Posterior cingulate gyrus (tissue), 11 donors: Measurements from ENCODE around the gene FADS6.

Source experiments
- DNase-seq, 10 donors: peaks; one replicate each; pipeline versions ENCODE4 v3.0.0 to v3.0.0-alpha.2; 2020 to 2021; ENCODE audit warnings: mixed read lengths in 3 of 10
- intact Hi-C: fragments of 100-400 bp; cut with DNase I; formaldehyde crosslinking; loops from one replicate; pipeline ENCODE4 v1.15.1; 2023

Gene FADS6, protein sequence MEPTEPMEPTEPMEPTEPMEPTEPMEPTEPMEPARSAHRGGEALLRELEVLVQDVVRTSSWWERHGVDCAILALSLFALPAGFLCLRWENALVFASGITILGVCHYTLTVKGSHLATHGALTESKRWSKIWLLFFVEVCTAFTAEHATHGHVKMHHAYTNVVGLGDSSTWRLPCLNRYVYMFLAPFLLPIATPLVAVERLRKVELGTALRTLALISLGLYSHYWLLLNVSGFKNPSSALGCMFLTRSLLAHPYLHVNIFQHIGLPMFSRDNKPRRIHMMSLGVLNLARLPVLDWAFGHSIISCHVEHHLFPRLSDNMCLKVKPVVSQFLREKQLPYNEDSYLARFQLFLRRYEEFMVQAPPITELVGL

DNA sequence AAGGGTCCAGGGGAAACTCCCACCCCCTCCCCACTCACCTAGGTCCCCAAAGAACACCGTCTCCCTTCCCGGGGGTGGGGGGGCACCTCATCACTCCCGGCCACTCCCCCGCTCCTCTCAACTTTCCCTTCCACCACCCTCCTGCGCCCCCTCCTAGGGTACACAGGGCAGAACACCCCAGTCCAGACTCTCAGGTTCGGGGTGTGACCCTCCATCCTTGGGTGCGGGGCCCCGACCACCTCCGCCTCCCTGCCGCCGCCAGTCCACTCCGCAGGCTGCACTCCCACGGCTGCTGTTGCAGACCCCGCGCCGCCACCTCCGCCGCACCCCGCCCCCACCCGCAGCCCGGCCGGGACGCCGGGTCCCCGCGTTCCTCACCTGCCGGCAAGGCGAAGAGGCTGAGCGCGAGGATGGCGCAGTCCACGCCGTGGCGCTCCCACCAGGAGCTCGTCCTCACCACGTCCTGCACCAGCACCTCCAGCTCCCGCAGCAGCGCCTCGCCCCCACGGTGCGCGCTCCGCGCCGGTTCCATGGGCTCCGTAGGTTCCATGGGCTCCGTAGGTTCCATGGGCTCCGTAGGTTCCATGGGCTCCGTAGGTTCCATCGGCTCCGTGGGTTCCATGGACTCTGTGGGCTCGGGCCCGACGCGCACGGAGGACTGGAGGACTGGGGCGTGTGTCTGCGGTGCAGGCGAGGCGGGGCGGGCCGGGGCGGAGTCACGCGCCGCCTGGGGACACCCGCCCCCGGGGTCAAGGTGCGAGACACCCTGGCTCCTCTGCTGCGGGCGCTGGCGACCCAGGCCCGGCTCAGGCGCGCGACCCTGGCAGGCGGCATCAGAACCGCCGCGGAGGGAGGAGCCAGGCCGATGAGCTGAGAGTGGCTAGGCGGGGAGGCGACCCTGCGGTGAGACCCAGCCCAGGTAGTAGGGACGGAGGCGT, at the start of gene FADS6:
TSS of gene FADS6 (minus strand) at position 660 of the 938 bp plus-strand sequence. CDS start at position 622, 38 bp downstream.
- intact Hi-C loops: no loop called here
- DNase-seq: peak in 5 of 10 donors; percentile 21 to 89 (median 27)

DNA sequence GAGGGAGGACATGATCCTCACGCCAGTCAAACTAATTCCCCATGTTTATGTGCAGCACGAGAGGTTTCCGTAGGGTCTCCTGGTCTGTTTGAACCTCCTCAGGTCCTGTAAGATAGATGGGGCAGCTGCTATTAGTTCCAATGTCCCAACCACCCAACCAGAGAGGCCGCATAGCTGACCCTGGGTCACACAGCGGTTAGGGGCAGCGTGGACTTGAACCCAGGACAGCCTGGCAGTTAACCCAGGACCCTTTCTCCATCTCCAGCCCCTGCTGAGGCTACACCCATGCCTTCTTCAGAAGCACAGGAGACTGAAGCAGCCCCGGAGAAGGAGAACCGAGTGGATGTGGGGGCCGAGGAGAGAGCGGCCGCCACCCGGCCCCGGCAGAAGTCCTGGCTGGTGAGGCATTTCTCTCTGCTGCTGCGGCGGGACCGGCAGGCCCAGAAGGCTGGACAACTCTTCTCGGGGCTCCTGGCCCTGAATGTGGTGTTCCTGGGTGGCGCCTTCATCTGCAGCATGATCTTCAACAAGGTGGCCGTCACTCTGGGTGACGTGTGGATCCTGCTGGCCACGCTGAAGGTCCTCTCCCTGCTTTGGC, 47.8 kb upstream of the FADS6 start:
- DNase-seq: no peak
- intact Hi-C loops: no loop called here

DNA sequence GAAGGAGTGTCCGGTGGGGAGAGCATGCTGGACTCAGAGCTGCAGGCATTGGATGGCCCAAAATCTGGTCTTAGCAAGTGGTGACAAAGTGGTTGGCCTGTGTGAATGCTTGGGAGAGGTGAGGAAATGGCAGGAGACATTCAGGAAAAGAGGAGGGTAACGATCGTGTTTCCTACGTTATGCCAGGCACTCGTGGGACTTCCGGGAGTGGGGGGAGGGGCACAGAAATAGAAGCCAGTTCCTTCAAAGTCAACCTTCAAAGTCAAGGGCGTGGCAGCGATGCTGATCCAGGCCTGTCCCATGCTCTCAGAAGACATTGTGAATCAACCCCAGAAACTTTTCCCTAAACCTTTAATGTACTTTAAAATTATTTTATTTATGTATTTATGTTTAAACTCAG, 46.1 kb upstream of the FADS6 start:
- intact Hi-C loops: no loop called here
- no peak for DNase-seq

DNA sequence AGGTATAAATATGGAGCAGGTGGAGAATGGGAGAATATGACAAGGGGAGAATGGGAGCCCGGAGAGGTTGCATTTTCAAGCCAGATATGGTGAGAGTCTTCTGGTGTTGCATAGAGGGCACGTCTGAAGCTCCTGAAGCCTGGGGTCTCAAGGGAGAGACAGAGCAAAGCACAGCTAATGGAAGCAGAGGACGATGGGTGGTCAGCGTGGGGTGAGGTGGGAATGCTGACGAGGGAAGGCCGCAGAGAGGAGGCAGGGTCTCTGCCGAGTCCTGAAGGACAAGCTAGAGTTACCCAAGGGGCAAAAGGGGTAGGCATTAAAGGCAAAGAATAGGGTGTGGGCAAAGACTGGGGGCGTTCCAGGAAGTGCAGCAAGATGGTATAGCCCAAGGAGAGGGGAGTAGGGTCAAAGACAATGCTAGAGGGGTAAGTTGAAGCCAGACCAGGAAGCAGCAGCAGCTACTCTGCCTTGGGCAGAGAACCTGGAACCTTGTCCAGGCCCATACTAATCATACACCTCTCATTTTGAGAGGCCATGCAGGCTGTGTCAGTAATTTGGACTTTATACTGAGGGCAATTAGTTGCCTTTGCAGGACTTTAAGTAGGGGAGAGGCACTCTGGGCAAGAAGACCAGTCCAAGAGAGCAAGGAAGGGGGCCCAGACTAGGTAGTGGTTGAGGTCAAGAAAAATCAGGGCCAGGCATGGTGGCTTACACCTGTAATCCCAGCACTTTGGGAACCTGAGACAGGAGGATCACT, 44.9 kb upstream of the FADS6 start:
- intact Hi-C loops: no loop called here
- DNase-seq: no peak

DNA sequence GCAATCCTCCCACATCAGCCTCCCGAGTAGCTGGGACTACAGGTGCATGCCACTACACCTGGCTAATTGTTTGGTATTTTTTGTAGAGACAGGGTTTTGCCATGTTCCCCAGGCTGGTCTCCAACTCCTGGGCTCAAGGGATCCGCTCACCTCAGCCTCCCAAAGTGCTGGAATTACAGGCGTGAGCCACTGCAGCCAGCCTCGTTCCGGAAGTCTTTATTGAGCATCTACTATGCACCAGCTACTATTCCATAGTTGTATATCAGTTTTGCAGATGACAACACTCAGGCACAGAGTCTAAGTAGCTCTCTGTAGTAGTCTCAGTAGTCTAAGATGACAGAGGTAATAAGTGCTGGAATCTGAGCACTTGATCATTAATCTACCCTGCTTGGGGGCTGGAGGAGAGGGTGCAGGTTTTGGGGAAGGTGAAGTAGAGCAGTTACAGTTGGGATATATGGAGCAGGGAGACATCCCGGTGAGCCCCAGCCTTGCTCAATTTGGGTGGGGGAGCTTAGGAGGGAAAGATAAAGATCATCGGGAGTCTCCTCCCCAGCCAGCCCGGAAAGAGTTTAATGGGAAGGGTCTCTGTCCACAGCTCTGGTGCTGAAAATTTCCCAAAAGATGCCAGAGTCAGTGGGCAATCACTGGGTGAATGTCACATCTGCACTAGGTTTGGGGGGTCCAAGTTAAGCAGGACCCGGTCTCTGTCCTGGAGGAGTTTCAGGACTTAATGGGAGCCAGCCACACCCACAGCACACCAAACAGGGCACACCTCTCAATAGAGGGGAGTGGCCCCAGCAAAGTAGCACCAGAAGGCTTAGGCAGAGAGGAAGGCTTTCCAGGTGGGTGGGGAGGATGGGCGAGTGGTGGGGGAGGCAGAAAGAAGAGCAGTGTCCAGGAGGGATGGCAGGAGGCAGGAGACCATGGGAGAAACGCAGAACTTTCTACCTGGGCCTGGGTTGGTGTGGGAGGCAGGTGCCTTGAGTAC, 43.9 kb upstream of the FADS6 start:
- intact Hi-C loops: no loop called here
- DNase-seq: no peak

DNA sequence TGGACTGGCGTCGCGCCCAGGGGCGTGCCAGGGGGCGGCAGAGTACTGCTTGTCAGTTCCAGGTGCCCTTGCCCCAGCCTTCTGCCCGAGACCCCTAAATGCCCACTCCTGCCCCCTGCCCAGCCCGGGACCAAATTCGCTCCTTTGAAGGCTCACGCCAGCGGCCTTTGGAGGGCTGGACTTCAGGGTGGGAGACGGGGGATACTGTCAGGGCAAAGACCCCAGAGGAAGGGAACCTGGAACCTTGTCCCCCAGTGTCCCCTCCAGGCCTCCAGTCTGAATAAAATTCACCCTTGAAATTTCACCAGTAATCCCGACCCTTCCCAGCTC, 43.0 kb upstream of the FADS6 start:
- intact Hi-C loops: no loop called here
- DNase-seq: no peak

DNA sequence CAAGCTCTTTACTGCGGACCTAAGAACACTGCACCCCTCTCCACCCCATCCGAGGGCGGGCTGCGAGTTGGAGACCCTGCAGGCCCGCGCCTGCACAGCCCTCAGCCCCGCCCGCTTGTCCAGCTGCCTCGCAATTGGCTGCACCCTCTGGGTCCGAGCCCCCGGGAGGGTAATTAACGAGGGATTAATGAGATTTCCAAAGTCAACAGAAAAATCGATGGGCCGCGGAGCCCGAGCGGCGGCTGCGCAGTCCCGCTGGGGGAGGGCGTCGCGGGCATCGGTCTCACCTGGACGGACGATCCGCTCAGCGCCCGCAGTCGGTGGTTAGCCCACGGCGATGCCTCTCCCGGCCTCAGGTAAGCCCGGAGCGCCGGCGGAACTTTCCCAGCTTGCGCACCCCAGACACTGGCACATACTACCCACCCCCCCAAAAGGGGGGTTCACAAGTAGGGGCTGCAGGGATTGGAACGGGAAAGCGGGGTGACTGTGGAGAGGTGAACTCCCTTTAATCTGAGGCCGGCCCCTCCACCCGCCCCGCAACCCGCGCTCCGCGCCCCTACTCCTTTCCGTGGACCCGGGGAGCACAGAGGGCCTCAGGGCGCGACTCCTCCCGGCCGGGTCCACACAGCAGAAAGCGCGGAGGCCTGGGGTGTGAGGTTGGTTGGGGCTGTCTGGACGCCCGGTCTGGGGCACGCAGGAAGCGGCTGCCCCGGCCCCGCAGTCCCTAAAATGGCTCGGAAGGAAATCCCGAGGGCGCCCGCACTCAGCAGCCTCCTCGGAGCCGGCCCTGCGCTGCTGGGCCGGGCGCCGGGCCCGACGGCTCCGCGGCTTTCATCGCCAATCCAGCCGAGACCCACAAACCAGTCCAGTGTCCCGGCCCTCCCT, 42.4 kb upstream of the FADS6 start, which contains the start of gene OTOP3:
TSS of gene OTOP3 (plus strand) at position 314 of the 885 bp plus-strand sequence. CDS start at position 338, 24 bp downstream.
- intact Hi-C loops: no loop called here
- DNase-seq: peak in 1 of 10 donors; percentile 61

DNA sequence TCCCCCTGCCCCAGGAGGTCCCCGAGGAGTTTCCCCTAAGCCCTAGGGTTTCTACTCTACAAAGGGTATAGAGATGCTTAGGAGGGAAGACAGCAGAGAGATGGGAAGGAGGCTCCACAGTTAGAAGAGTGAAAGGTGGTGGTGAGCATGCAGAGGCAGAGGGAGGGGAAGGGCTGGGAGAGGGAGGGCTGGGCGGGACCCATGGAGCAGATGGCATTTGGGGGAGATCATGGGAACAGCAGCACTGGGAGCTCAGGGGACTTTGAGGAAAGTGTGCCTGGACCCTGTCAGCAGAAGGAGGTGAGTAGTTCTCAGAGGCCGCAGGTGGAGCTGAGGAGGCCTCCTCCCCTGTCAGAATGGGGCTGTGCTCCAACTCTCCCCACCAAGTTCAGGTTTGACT, 41.6 kb upstream of the FADS6 start:
- intact Hi-C loops: no loop called here

DNA sequence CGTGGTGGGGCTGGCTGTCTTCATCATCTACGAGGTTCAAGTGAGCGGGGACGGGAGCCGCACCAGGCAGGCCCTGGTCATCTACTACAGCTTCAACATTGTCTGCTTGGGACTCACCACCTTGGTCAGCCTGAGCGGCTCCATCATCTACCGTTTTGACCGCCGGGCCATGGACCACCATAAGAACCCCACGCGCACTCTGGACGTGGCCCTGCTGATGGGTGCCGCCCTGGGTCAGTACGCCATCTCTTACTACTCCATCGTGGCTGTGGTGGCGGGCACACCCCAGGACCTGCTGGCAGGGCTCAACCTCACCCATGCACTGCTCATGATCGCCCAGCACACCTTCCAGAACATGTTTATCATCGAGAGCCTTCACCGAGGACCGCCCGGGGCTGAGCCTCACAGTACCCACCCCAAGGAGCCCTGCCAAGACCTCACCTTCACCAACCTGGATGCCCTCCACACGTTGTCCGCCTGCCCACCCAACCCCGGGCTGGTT, 37.2 kb upstream of the FADS6 start:
- DNase-seq: peak in 2 of 10 donors; percentile 57 to 65
- intact Hi-C loops: no loop called here

More for the DNA sequence above, 41.6 kb upstream of the FADS6 start:
- DNase-seq: no peak

GRCh38 chr17:74928786-74929185, 35.4 kb upstream of the FADS6 start:
- peak in 2 of 10 donors; percentile 67 to 75 for DNase-seq
- intact Hi-C loops: no loop called here

DNA sequence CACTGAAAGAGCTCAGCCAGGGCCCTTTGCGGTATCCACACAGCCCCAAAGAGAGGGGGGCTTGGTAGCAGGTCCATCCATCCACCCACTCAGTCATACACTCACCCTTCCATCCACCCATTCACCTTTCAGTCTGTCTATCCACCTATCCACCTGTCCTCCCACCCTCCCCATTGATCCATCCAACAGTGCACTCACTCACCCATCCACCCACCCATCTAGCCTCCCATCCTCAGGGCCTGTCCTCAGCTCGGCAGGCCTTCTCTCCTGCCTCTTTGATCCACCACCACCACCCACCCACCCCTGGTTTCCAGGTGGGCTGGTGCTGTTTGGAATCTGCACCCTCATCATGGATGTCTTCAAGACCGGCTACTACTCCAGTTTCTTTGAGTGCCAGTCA, 31.8 kb upstream of the FADS6 start:
- intact Hi-C loops: no loop called here
- DNase-seq: peak in 1 of 10 donors; percentile 21

DNA sequence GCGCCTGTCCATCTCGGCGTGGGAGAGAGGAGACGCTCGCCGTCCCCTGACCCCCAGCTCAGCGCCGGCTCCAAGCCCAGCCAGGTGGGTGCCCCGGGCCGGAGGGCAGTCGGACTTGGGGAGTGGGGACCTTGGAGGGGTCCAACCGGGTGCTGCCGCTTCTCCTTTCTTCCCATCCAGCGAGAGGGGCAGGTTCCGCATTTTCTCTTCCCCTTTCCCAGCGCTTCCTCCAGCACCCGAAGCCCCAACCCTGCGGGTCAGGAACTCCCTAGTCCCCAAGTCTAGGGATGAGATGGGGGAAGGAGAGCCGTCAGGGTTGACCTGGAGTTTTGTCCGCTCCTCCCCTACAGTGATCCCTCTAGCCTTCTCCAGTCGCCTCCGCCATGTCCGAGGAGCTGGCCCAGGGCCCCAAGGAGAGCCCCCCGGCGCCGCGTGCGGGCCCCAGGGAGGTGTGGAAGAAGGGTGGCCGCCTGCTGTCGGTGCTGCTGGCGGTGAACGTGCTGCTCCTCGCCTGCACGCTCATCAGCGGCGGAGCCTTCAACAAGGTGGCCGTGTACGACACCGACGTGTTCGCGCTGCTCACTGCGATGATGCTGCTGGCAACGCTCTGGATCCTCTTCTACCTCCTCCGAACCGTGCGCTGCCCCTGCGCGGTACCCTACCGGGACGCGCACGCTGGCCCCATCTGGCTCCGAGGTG, 31.0 kb upstream of the FADS6 start, which contains the start of gene OTOP2:
TSS of gene OTOP2 (plus strand) at position 24 of the 699 bp plus-strand sequence. CDS start at position 384, 360 bp downstream.
- DNase-seq: peak in 1 of 10 donors; percentile 72
- intact Hi-C loops: no loop called here

GRCh38 chr17:74923538-74924249, 30.3 kb upstream of the FADS6 start:
- intact Hi-C loops: no loop called here
- DNase-seq: peak in 8 of 10 donors; percentile 49 to 95 (median 74)

DNA sequence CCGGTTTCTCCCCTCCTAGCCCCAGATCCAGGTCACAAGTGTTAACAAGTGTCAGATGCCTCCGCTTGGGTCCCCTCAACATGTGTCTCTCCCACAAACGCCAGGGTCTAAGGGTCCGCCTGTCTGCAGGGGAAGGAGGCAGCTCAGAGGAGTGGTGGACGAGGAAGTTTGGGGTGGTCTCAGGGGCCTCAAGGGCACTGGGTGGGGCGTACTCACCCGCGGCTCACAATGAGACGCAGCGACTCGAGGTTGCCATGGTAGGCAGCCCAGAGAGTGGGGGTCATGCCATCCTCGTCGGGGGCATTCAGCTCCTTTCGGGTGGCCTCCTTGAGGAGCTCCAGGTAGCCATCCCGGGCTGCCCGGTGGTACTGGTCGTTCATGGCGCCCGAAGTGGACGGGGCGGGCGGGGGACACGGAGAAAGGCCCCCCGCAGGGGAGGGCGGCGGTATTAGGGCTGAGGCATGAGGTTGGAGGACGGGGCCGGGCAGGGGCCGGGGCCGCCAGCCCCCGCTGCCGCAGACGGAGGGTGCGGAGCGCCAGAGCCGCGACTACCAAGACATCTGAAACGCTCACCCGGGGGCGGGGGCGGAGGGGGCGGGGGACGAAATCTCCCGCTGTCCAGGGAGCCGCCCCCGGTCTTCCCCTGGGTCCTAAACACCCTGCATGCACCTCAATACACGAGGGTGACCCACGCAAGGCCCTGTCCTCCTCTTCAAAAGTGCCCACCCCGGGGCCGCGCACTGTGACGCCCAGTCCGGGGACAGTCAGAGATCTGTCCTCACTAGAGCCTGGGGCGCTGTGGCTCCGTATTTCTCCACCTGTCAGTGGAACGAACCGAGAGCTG, 29.5 kb upstream of the FADS6 start, which contains the start of gene USH1G:
TSS of gene USH1G (minus strand) at position 562 of the 844 bp plus-strand sequence. CDS start at position 380, 182 bp downstream.
- intact Hi-C loops: no loop called here
- peak in 1 of 10 donors; percentile 72 for DNase-seq

- DNase-seq: peak in 2 of 10 donors; percentile 19 to 40
- intact Hi-C loops: no loop called here
These were observed 28.7 kb upstream of the FADS6 start for GRCh38 chr17:74922172-74922571.
